RWPE1 (cell line): ENCODE data around the gene MARK4.

Source experiments
- CTCF ChIA-PET: fragments of 350-600 bp; sonication (Branson Sonifier 250); formaldehyde crosslinking; extraction: SDS; loops from one replicate; lab custom pipeline; 2021; lab: Yijun Ruan, JAX
- POLR2A ChIA-PET: fragments of 400-600 bp; formaldehyde crosslinking; extraction: SDS; loops from one replicate; lab custom pipeline; 2020; ENCODE audit warnings: antibody characterized with exemption; ENCODE audit not compliant: low non-redundant PET; lab: Yijun Ruan, JAX
- DNase-seq: peaks from one replicate; pipeline ENCODE4 v3.0.0; 2012; ENCODE audit warnings: low spot score
- H3K27ac ChIP-seq: fragments of 450-650 bp; 2 replicates; pipeline ENCODE4 v1.5.1; 2017
- TF ChIP-seq, protein P1 (sequence below): fragments of 450-650 bp; conservative IDR thresholded peaks from 2 replicates; pipeline ENCODE4 v1.5.1; 2017; ENCODE audit warnings: low read depth, mild to moderate bottlenecking

Gene MARK4

DNA sequence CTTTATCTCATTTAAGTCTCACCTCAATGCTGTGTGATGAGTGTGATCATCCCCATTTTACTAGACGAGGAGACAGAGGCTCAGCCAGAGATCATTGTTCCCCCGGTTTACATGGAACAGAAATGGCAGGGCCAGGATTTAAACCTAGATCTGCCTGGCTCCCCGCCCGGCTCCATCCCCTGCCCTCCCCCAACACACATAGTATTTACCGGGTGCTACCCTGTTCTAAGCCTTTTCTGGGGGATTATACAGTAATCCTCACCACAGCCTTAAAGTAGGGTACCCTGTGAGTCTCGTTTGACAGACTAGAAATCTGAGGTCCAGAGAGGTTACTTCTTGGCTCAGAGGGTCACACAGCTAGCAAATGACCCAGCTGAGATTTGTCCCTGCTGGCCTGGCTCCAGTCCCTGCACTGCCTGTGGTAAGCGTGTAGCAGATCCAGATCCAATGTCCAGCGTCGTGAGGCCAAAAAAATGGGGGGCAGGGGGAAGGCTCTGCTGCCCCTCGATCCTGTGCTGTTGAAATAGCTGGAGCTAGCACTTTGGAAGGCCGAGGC, 85.7 kb downstream of the MARK4 start:
- TF ChIP-seq, protein P1, sequence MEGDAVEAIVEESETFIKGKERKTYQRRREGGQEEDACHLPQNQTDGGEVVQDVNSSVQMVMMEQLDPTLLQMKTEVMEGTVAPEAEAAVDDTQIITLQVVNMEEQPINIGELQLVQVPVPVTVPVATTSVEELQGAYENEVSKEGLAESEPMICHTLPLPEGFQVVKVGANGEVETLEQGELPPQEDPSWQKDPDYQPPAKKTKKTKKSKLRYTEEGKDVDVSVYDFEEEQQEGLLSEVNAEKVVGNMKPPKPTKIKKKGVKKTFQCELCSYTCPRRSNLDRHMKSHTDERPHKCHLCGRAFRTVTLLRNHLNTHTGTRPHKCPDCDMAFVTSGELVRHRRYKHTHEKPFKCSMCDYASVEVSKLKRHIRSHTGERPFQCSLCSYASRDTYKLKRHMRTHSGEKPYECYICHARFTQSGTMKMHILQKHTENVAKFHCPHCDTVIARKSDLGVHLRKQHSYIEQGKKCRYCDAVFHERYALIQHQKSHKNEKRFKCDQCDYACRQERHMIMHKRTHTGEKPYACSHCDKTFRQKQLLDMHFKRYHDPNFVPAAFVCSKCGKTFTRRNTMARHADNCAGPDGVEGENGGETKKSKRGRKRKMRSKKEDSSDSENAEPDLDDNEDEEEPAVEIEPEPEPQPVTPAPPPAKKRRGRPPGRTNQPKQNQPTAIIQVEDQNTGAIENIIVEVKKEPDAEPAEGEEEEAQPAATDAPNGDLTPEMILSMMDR = no peak
- no peak for DNase-seq
- CTCF ChIA-PET = interaction anchor here (0.6 kb wide), 1 partner anchor 355 kb away, joined by 3 read pairs; the partner anchor contains the start of gene SNRPD2
- H3K27ac ChIP-seq = no peak overlapping the region
- POLR2A ChIA-PET = interaction anchor here (0.6 kb wide), 1 partner anchor 82 kb away, joined by 3 read pairs; no protein-coding TSS in a partner anchor

DNA sequence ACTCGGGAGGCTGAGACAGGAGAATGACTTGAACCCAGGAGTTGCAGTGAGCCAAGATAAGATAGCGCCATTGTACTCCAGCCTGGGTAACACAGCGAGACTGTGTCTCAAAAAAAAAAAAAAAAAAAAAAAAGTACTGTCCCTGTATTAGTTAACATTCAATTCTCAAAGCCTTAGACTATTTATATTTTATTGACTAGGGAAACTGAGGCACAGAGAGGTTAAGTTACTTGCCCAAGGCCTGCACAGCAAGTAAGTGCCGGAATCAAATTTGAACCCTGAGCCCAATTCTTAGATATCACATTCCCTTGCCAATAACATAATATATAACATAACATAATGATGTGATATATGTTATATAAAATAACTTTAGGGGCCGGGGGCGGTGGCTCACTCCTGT, 88.6 kb downstream of the MARK4 start:
- no peak for DNase-seq
- TF ChIP-seq, protein P1 = no peak
- POLR2A ChIA-PET = interaction anchor here (0.6 kb wide), 1 partner anchor 138 kb away, joined by 7 read pairs; no protein-coding TSS in a partner anchor
- CTCF ChIA-PET = interaction anchor here (0.8 to 1.0 kb wide), 2 partner anchors 37 to 141 kb away, joined by 3 to 4 read pairs; no protein-coding TSS in a partner anchor
- no peak overlapping the region for H3K27ac ChIP-seq

DNA sequence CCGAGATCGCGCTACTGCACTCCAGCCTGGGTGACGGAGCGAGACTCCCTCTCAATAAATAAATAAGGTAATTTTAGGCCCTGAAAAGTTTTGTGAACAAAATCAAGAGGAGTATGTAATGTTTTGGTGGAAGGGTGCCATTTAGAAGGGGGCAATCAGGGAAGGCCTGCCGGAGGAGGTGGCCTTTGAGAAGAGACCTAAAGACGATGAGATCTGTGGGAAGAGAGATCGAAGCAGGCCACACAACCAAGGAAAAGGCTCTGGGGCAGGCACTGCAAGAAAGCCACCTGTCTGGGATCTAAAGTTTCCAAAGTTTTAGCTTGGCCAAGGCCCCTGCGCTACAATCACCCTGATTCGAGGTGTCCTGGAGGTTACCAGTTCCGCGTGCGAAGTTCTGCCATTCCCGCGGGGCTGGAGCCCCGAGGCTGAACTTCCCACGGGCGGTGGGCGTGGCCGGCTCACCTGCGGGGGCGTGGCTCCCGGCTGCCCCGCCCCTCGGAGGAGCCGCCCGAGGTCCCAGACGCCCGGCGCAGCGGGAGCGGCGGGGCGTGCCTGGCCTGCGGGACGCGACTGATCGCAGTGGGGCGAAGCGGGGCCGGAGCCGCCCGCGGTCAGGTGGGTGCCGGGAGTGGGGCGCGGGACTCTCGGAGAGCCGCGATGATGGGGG, 89.3 kb downstream of the MARK4 start, which contains the start of gene KLC3:
Gene KLC3, plus strand, starts transcription at position 519 of the 667 bp plus-strand sequence. CDS start 4,792 bp downstream, outside the sequence.
- DNase-seq = peak; percentile 81
- H3K27ac ChIP-seq = no peak within 1 kb of the TSS
- ChIA-PET POLR2A (no interaction called here), CTCF (no interaction called here)
- TF ChIP-seq, protein P1 = no peak

DNA sequence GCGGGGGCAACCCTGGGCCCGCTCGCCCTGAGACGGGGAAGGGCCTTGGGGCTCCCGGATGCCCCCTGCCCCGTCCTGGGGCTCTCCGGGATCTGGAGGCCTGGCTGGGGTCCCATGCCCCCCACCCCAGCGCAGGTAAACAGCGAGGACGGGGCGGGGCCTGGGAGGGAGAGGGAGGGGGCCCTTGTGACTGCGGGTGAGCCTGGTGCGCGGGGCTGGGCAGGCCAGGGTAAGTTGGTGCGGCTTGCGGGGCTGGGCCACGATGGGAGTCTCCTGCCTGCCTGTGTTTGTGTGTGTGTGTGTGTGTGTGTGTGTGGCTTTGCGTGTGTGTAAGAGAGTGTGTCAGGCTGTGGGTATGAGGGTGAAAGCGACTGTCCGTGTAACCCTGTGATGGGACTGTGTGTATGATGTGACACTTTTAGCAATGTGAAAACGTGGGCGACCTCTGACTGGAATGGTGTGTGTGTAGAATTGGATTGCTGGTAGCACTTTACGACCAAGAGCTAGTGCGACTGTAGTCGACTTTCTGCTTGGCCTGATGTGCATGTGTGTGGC, 89.9 kb downstream of the MARK4 start:
- POLR2A ChIA-PET = no interaction called here
- H3K27ac ChIP-seq = no peak overlapping the region
- TF ChIP-seq, protein P1 = no peak
- CTCF ChIA-PET = no interaction called here
- DNase-seq = no peak

DNA sequence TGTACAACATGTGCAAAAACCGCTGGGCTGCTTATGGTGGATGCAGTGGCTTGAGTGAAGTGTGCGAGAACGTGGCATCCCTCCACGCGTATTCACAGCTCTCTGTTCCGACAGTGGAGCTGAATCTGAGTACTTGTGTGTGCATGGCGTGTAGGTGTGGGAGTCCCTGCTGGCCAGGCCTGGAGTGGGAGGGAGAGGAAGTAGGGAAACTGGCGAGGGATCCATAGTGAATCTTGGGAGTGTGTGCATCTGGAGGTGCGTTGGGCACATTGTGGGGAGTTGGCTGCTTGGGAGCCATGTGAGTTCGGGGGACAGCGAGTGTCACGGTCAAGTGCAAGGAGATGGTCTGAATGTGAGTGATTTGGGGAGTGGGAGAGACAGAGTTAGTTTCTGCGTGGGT, 91.8 kb downstream of the MARK4 start:
- CTCF ChIA-PET = no interaction called here
- DNase-seq = no peak
- TF ChIP-seq, protein P1 = no peak
- no peak overlapping the region for H3K27ac ChIP-seq
- POLR2A ChIA-PET = no interaction called here

DNA sequence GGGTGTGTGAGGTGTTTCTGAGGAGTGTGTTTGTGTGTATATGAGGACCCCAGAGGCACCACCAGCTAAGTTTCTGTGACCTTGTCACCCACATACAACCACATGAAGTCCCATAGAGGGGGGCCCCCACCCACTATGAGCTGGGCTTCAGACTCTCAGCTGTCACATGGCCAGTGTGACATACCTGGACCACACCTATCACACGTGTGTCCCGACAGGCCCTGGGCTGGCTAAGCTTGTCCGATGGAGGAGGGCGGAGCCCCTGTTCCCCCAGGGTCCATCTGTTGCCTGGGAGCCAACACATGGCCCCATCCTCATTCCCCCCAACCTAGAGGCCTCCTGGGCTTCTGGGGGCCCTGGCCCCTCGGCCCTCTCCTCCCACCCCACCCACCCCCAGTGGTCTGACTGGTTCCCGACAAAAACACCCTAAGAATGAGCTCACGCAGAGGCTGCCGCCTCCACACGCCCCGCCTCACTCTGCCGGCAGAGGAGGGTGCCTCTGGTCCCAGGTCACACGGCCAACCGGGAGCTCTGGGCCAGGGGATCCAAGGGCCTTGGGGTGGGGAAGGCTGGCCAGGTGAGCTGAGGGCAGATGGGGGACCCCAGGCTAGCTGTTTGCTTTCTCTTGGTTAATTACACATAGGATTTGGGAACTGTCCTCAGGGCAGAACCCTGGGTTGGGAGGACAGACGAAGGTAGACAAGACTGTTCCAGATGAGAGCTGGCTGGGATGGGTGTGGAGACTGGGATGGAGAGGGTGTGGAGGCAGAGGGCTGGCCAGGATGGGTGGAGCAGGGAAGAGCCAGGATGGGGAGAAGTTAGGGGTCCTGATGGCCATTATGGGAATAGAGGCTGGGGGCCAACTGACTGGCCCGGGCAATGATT, 93.8 kb downstream of the MARK4 start:
- CTCF ChIA-PET = no interaction called here
- TF ChIP-seq, protein P1 = no peak
- POLR2A ChIA-PET = no interaction called here

More for the DNA sequence above, 93.8 kb downstream of the MARK4 start:
- H3K27ac ChIP-seq = peak overlapping the region; percentile 54
- no peak for DNase-seq
